ENCODE results near the gene ATP2A3. TPM values are rescaled to one million over a fixed set of nuclear protein-coding genes. Genes with fewer than 3 reads are reported as not detected.

ATP2A3 gene
- total RNA-seq, 4 donors from 2014 or later: 142 to 300 (median 208) TPM

GRCh38 chr17:4008082-4008435 lies 43.8 kb upstream of the ATP2A3 start:
- WGBS, 2 donors (ENCODE audit: low coverage in 1 of 2): 66 to 75% methylated on average over 4 to 6 of the region's 6 CpGs

DNA sequence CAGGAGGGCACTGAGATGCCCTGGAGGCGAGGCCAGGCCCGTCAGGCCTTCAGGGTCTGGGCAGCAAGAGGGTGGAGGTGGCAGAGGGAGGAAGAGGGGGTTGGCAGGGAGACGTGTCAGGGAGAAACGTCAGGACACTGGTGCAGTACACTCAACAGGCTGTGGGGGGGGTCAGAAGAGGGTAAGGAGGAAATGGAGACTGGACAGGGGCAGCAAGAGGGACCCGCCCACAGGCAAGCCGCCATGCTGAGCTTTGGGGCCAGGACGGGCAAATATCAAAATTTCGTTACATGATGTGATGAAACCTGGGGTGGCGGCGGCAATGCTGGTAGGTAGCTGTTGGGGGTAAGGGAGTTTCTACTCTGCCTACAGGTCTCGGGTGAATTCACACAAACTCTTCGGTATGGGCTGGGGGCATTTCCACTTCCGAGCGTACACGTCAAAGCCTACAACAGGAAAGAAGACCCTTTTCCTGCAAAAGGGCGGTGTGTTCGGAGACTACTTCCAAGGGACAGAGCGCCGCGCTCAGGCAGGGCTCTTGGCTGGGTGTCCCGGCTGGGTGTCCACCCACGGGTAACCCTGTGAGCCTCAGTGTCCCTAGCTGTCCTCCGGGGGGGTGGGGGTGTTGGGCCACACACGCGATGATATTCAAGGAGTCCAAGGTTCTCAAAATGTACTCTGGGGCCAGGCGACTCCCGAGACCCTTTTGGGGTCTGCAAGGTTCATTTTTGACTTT lies 43.3 kb upstream of the ATP2A3 start:
- Histone ChIP-seq H3K27me3 (no peaks in the 10 kb centered on the region), H3K4me3 (no peak overlapping the region), H3K4me1 (peaks cover 8 to 23% (median 14%) of the 10 kb centered on the region in 4 donors), H3K27ac (no peak overlapping the region), H3K36me3 (peaks cover 0 to 55% (median 23%) of the 10 kb centered on the region in 4 donors), H3K9me3 (no peaks in the 10 kb centered on the region)
- in situ Hi-C loops (cut with MboI; ENCODE audit: low pct_ligation_motif_present in 1 of 4, low pct_unique_long_range_greater_than_20kb in 1 of 4, low sequenced_read_pairs in 3 of 4) (loop anchor here in 1 of 4 donors (10.0 kb wide), 1 partner anchor 73 kb away; no protein-coding TSS in a partner anchor), intact Hi-C loops (cut with DNase I; ENCODE audit: low total_unique reads) (loop anchor here (10.0 kb wide), 3 partner anchors 93 to 273 kb away; partner anchors contain the start of gene P2RX1)
- 83 to 91% methylated on average over 19 to 27 of the region's 27 CpGs for WGBS, 2 donors (ENCODE audit: low coverage in 1 of 2)
- DNase-seq: no peak
- TF ChIP-seq, protein P1, sequence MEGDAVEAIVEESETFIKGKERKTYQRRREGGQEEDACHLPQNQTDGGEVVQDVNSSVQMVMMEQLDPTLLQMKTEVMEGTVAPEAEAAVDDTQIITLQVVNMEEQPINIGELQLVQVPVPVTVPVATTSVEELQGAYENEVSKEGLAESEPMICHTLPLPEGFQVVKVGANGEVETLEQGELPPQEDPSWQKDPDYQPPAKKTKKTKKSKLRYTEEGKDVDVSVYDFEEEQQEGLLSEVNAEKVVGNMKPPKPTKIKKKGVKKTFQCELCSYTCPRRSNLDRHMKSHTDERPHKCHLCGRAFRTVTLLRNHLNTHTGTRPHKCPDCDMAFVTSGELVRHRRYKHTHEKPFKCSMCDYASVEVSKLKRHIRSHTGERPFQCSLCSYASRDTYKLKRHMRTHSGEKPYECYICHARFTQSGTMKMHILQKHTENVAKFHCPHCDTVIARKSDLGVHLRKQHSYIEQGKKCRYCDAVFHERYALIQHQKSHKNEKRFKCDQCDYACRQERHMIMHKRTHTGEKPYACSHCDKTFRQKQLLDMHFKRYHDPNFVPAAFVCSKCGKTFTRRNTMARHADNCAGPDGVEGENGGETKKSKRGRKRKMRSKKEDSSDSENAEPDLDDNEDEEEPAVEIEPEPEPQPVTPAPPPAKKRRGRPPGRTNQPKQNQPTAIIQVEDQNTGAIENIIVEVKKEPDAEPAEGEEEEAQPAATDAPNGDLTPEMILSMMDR (IDR thresholded peaks at IDR 0.05): no peak
- TF ChIP-seq POLR2A (IDR thresholded peaks at IDR 0.05) (no peak), POLR2AphosphoS5 (IDR thresholded peaks at IDR 0.05) (no peak), EP300 (IDR thresholded peaks at IDR 0.05; ENCODE audit: low read depth) (no peak)

More at GRCh38 chr17:4008082-4008435, 43.8 kb upstream of the ATP2A3 start:
- intact Hi-C loops (cut with DNase I; ENCODE audit: low total_unique reads) (loop anchor here (10.0 kb wide), 3 partner anchors 93 to 273 kb away; partner anchors contain the start of gene P2RX1), in situ Hi-C loops (cut with MboI; ENCODE audit: low pct_ligation_motif_present in 1 of 4, low pct_unique_long_range_greater_than_20kb in 1 of 4, low sequenced_read_pairs in 3 of 4) (loop anchor here in 1 of 4 donors (10.0 kb wide), 1 partner anchor 73 kb away; no protein-coding TSS in a partner anchor)
- Histone ChIP-seq H3K27me3 (no peaks in the 10 kb centered on the region), H3K4me3 (no peak overlapping the region), H3K9me3 (no peaks in the 10 kb centered on the region), H3K27ac (no peak overlapping the region), H3K4me1 (peaks cover 8 to 19% (median 14%) of the 10 kb centered on the region in 4 donors), H3K36me3 (peaks cover 0 to 61% (median 23%) of the 10 kb centered on the region in 4 donors)
- TF ChIP-seq EP300 (IDR thresholded peaks at IDR 0.05; ENCODE audit: low read depth) (no peak), POLR2AphosphoS5 (IDR thresholded peaks at IDR 0.05) (no peak), POLR2A (IDR thresholded peaks at IDR 0.05) (no peak)
- TF ChIP-seq, protein P1 (IDR thresholded peaks at IDR 0.05): no peak
- DNase-seq: no peak

- in situ Hi-C loops (cut with MboI; ENCODE audit: low pct_ligation_motif_present in 1 of 4, low pct_unique_long_range_greater_than_20kb in 1 of 4, low sequenced_read_pairs in 3 of 4): loop anchor here in 1 of 4 donors (10.0 kb wide), 1 partner anchor 72 kb away; no protein-coding TSS in a partner anchor
- Histone ChIP-seq H3K27ac (no peak overlapping the region), H3K36me3 (peaks cover 0 to 48% (median 19%) of the 10 kb centered on the region in 4 donors)
Observed at GRCh38 chr17:4006745-4007211, 42.5 kb upstream of the ATP2A3 start.

More at GRCh38 chr17:4006745-4007211, 42.5 kb upstream of the ATP2A3 start:
- Histone ChIP-seq H3K27me3 (no peaks in the 10 kb centered on the region), H3K4me1 (peaks cover 8 to 23% (median 15%) of the 10 kb centered on the region in 4 donors), H3K4me3 (no peak overlapping the region), H3K9me3 (no peaks in the 10 kb centered on the region)
- TF ChIP-seq POLR2A (IDR thresholded peaks at IDR 0.05) (no peak), EP300 (IDR thresholded peaks at IDR 0.05; ENCODE audit: low read depth) (no peak), POLR2AphosphoS5 (IDR thresholded peaks at IDR 0.05) (no peak)
- TF ChIP-seq, protein P1 (IDR thresholded peaks at IDR 0.05): no peak
- 60 to 89% methylated on average over 1 to 8 of the region's 8 CpGs for WGBS, 2 donors (ENCODE audit: low coverage in 1 of 2)
- no peak for DNase-seq
- intact Hi-C loops (cut with DNase I; ENCODE audit: low total_unique reads): loop anchor here (10.0 kb wide), 3 partner anchors 92 to 272 kb away; partner anchors contain the start of gene P2RX1

All from transverse colon (tissue), 4 donors.